GM12801 (cell line): ENCODE measurements around the gene WDR70.

ENCODE experiments used
- CTCF ChIP-seq: IDR thresholded peaks from one replicate; pipeline ENCODE4 v1.5.1; 2011; ENCODE audit warnings: control low read depth; ENCODE audit not compliant: insufficient read length; ENCODE audit errors: extremely low read depth

The WDR70 gene

DNA sequence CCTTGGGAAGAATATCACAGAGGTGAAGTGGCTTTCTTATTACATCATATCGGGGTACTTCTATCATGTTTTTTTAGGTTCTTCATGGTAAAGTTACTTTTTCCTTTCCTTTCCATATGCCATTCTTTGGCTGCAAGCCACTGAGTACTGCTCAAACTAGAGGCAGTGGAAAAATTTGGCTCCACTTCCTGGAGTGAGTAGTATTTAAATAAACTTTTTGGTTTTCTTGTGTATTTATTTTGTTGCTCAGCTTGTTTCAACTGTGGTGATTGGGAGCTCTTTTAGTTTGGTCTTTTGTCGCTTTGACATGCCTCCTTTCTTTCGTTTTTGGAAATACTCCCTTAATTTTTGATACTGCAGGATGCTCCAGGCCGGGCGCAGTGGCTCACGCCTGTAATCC, 69.8 kb downstream of the WDR70 start:
- no peak for TF ChIP-seq CTCF

- TF ChIP-seq CTCF, result no peak
These were observed 92.6 kb downstream of the WDR70 start for GRCh38 chr5:37471666-37472197.

DNA sequence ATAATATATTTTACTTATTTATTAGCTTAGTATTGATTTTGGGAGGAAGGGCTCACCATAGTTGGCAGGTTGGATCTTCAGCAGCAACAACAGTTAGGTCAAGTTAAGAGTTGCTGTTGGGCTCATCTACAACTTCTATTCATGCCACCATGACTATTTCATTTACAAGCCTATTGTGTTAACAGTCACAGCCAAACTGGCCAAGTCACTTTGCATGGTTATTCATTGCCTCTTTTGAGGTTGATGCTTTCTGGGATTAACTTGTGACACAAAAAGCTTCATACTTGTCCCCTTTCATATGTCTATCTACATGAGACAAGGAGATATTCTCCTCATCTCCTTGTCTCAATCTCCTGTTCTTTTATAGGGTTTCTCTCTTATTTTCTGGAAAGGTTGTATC, 98.3 kb downstream of the WDR70 start:
- no peak for TF ChIP-seq CTCF

DNA sequence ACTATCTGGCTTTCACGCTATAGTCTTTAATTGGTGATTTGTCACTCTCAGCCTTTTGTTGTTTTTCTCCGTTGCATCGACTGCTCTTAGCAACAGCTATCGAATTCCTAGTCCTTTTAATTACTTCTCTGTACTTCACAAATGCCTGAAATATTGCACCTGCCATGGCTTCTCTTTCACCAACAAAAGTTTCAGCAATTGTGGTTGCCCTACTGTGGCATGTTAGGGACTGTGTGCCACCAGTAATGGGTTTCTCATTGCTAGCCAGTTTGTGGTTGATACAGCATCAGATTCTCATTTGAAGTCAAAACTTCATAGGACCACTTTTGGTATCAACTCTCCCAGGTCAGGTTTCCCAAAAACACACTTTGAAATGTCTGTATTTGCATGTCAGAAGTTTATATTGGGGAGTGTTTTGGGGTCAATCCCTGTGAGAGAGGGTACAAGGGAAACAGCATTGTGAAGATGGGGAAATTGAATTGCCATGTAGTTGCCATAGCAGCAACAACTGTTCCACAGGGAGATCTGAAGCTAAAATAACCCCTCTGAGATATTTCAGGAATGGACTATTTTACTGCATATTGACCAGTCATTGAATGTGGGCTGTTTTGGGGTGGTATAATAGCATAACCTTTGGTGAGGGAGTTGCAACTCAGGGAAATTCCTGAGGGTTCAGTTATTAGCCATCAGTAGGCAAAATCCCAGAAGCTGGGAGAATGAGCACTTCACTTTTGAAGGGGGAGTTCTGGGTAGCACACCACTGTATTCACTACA, 99.2 kb downstream of the WDR70 start:
- TF ChIP-seq CTCF, result no peak

GRCh38 chr5:37490120-37490810, 111.1 kb downstream of the WDR70 start:
- no peak for TF ChIP-seq CTCF

- no peak for TF ChIP-seq CTCF
These were observed 111.8 kb downstream of the WDR70 start for GRCh38 chr5:37490931-37491330.

- no peak for TF ChIP-seq CTCF
These were observed 113.8 kb downstream of the WDR70 start for GRCh38 chr5:37492778-37493555.
